ENCODE data around the gene PARD6G. TPM values are rescaled to one million over a fixed set of nuclear protein-coding genes. Genes with fewer than 3 reads are reported as not detected.
"Not testable (repeated sequence)": the region's sequence is repeated elsewhere in the genome, so short reads cannot be mapped to it uniquely, and the experiment has no call there.

PARD6G gene
- total RNA-seq, 2 donors from 2014 or later: 0.58 TPM; not detected in 1

DNA sequence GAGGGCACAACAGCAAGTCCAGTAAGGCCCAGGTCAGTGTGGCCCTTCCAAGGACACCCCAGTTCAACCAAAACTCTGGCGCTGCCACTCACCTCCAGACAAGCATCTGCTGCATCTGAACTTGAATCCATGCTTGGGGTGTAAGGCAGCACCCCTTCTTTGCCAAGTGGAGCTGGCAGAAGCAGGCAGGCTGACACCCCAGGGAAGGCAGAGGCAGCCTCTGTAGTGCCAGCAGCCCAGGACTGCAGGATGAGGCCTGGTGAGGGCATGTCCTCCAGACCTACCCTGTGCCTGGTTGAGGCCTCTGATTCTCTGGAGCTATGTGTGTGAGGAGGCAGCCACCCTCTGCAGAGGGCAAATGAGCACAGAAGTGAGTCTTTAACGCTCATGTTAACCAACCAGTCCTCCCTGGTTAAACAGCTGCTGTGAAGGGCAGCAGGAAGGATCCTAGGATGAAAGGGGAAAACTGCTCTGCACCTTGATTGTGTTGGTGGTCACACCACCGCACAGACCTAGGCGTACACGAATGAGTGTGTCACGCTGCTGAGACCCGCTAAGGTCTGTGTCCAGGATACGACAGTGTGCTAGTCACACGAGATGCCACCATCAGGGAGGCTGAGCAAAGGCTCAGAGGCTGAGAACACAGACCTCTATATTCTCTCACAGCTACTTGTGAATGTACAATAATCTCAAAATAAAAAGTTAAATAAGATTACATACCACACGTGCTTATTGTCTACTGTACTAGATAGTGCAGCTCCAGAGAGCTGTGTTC is 2.2 kb downstream of the PARD6G start:
- ATAC-seq: no peak
- Mint-ChIP-seq H3K27ac (no peak overlapping the region), H3K36me3 (no peaks in the 10 kb centered on the region)

DNA sequence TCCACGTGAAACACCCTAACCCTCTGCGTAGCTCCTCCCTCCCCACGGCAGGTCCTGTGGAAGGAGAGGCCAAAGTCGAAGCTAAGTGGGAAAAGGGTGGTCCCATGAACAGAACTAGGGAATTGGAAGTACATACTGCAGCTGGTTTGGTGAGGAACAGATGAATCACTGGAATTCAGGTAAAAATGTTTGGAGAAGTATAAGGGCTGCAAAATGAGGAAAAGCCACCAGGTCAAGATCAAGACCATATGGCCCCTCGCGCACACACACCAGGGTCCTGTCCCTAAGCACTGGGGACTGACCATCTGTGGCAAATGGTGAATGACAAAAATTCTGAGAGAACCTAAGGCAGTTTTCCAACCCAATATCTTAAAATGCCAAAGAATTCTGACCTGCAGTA is 3.1 kb downstream of the PARD6G start:
- no peaks in the 10 kb centered on the region for H3K9me3 Mint-ChIP-seq
- no peaks in the 10 kb centered on the region for H3K36me3 Mint-ChIP-seq
- H3K27ac Mint-ChIP-seq: no peak overlapping the region
- no peak for DNase-seq (ENCODE audit: low spot score in 2 of 2)
- ATAC-seq: no peak

More for the DNA sequence above, 2.2 kb downstream of the PARD6G start:
- no peak for DNase-seq (ENCODE audit: low spot score in 2 of 2)
- no peaks in the 10 kb centered on the region for H3K9me3 Mint-ChIP-seq

DNA sequence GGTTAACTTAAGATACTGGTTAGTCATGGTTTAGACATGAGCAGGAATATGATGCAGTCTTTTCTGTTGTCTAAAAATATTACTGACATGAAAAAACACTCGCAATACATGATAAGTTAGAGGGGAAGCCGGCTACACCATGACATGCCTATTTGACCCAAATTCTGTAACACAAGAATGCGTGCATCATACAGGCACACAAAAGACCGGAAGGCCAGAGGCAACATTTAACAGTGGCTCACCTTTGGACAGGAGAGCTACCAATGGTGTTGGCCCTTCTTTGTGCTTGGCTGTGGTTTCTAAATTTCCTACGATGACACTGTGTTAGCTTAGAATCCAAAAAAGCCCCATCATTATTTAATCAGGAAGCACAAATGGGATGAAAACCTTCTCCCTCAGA is 4.1 kb downstream of the PARD6G start:
- DNase-seq (ENCODE audit: low spot score in 2 of 2) (no peak), ATAC-seq (no peak)
- H3K36me3 Mint-ChIP-seq: no peaks in the 10 kb centered on the region
- H3K27ac Mint-ChIP-seq: no peak overlapping the region
- no peaks in the 10 kb centered on the region for H3K9me3 Mint-ChIP-seq

DNA sequence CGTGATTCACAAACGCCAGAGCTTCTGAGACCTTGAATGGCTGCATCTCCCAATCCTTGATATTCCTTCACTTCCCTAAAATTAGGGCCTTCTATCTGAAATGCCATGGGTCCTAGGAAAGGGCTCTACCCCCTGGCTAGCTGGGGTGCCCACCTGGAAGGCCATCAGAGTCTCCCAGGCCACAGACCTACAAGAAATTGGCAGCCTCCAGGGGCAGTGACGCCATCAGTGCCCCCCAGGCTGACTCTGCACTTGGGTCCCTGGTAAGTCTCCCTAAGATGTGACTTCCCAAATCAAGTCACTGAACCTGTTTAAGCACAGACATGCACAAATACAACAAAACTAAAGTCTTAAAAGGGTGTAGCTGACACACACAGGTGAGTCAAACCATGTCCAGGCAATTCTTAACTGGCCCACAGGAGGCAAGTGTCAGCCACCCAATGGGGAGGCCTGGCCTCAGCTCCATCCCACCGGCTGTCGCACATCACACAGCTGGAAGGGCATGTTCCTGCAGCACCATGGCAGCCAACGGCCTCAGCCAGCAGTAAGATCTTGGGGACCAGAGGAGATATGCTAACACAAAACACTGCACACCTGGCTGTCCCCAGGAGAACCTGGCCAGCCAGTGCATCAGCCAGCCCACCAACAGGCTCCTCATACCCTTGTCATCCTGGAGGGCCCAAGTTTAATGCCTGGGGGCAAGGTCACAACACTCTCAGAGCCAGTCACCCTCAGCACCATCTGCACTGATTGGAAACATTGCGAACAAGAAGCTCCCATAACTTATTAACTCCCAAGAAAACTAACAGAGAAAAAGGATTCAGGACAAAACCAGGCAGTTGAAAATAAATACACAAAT is 5.2 kb downstream of the PARD6G start:
- no peaks in the 10 kb centered on the region for H3K9me3 Mint-ChIP-seq
- H3K27ac Mint-ChIP-seq: no peak overlapping the region
- no peak for ATAC-seq
- H3K36me3 Mint-ChIP-seq: no peaks in the 10 kb centered on the region
- DNase-seq (ENCODE audit: low spot score in 2 of 2): no peak

DNA sequence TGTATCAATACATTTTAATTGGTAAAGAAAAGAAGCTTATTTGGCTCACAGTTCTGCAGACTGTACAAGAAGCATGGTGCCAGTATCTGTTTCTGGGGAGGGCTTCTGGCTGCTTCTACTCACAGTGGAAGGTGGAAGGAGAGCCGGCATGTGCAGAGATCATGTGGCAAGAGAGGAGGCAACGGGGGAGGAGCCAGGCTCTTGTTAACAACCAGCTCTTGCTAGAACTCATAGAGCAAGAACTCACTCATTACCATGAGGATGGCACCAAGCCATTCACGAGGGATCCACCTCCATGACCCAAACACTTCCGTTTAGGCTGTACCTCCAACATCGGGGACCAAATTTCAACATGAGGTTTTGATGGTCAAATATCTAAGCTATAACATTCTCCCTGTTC is 7.5 kb downstream of the PARD6G start:
- peaks cover 0 to 3% of the 10 kb centered on the region in 2 donors for H3K9me3 Mint-ChIP-seq
- DNase-seq (ENCODE audit: low spot score in 2 of 2) (no peak), ATAC-seq (no peak)
- no peak overlapping the region for H3K27ac Mint-ChIP-seq
- H3K36me3 Mint-ChIP-seq: no peaks in the 10 kb centered on the region

DNA sequence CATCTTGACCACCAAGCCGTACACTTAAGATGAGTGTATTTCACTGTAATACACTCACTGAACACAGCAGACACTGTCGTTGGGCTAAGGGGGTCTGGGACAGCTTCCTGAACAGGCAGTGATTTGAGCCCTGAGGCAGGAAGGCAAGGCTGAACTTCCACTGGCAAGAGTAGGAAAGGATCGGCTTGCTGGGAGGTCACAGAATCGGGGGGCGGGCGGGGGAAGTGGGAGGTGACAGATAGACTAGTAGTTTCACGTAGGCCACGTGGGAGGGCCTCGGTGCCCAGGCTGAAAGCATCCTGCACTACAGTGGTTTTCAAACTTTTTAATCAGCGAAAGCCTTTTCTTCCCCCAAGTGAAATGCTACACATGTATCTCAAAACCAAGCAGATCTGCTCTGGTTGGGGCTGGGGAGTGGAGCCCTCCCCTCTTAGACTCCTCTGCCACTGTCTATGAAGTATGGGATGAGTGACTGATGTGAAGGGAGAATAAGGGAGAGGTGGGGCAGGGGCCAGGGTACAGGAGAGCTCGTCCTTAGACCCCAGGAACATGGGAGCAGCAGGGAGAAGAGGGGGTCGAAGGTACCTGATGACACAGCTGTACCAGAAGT is 8.6 kb downstream of the PARD6G start:
- peaks cover 0 to 3% of the 10 kb centered on the region in 2 donors for H3K9me3 Mint-ChIP-seq
- ATAC-seq (no peak), DNase-seq (ENCODE audit: low spot score in 2 of 2) (no peak)
- no peaks in the 10 kb centered on the region for H3K36me3 Mint-ChIP-seq
- no peak overlapping the region for H3K27ac Mint-ChIP-seq

DNA sequence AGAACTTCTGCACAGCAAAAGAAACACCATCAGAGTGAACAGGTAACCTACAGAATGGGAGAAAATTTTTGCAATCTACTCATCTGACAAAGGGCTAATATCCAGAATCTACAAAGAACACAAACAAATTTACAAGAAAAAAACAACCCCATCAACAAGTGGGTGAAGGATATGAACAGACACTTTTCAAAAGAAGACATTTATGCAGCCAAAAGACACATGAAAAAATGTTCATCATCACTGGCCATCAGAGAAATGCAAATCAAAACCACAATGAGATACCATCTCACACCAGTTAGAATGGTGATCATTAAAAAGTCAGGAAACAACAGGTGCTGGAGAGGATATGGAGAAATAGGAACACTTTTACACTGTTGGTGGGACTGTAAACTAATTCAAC is 9.8 kb downstream of the PARD6G start:
- H3K9me3 Mint-ChIP-seq; DNase-seq (ENCODE audit: low spot score in 2 of 2); ATAC-seq; H3K36me3 Mint-ChIP-seq; H3K27ac Mint-ChIP-seq: not testable (repeated sequence)

DNA sequence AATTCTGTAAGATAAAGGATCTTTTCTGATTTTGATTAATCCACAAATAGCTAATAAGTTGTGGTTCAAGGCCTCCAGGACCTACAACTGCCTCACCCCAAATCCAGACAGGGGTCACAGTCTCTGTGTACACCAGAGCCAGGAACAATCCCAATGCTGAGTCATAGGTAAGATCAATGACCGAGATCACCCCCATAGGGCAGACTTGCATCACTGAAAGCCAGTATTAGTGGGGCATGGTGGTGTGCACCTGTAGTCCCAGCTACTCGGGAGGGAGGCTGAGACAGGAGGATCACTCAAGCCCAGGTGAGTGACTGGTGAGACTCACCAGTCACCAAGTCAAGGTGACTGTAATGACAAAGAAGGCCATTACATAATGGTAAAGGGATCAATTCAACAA is 12.9 kb downstream of the PARD6G start:
- Mint-ChIP-seq H3K9me3 (peaks cover 0 to 3% of the 10 kb centered on the region in 2 donors), H3K27ac (no peak overlapping the region), H3K36me3 (no peaks in the 10 kb centered on the region)
- no peak for ATAC-seq
- DNase-seq (ENCODE audit: low spot score in 2 of 2): no peak

DNA sequence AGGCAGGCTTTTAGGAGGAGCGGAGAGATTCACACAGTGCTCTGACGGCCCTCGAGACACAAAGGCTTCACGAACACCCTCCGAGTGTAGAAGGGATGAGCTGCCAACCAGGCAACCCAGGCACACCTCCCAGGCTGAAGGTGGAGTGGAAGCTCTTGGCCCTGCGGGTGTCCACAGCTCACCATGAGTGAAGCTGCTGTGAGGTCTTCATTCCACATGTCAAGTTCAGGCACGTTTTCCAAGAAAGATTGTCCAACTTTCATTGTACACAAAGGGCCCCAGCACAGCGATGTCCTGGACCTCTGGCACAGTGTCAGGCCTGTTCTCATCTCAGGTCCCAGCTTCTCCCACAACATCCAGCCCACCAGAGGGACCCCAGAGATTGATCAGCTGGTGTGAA is 13.4 kb downstream of the PARD6G start:
- Mint-ChIP-seq H3K27ac (no peak overlapping the region), H3K9me3 (peaks cover 0 to 3% of the 10 kb centered on the region in 2 donors), H3K36me3 (no peaks in the 10 kb centered on the region)
- ATAC-seq (no peak), DNase-seq (ENCODE audit: low spot score in 2 of 2) (no peak)

DNA sequence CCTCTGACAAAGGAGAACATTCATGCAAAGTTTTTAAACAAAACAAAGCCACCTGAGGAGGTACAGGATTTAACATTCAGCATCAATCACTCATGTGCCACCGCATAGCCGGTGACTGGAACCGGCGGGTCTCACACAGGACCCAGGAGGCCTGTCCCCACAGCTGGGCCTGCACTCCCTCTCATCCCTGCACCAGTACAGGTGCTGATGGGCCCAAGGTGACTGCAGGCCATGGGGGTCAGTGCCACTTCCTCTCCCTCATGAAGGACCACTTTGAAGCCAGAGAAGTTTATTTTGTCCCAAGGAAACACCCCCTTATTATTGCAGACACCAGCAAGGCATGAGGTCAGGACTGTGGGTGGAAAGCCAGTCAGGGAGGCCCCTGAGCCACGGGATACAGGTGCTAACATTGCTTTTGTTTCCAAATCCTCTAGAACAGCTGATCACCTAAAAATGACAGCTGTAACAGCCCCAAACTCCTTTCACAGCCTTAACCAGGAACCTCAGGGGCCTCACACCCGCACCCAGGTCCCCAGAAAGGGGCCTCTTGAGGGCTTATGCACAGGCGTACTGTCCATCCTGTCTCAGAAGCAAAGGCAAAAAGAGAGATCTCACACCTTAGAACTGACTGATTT is 14.0 kb downstream of the PARD6G start:
- ATAC-seq: no peak
- peaks cover 0 to 3% of the 10 kb centered on the region in 2 donors for H3K9me3 Mint-ChIP-seq
- no peak for DNase-seq (ENCODE audit: low spot score in 2 of 2)
- H3K36me3 Mint-ChIP-seq: no peaks in the 10 kb centered on the region
- no peak overlapping the region for H3K27ac Mint-ChIP-seq

DNA sequence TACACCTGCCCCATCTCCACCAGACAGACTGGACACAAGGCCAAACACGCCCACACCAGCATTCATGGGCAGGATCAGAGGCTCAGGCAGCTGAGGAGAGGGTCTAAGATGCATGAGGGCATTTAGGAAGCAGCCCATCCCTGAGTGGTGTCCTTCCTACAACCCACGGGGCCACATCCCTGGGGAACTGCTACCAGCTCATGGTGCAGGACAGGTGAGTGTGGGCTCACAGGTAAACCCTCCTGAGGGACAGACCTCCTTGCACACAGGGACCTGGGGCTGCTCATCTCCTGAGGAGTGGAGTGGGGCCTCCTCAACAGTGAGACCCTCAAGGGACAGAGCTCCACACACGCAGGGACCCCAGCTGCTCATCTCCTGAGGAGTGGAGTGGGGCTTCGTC is 14.6 kb downstream of the PARD6G start:
- no peaks in the 10 kb centered on the region for H3K36me3 Mint-ChIP-seq
- no peak for ATAC-seq
- no peak overlapping the region for H3K27ac Mint-ChIP-seq
- DNase-seq (ENCODE audit: low spot score in 2 of 2): no peak
- H3K9me3 Mint-ChIP-seq: peaks cover 0 to 3% of the 10 kb centered on the region in 2 donors

DNA sequence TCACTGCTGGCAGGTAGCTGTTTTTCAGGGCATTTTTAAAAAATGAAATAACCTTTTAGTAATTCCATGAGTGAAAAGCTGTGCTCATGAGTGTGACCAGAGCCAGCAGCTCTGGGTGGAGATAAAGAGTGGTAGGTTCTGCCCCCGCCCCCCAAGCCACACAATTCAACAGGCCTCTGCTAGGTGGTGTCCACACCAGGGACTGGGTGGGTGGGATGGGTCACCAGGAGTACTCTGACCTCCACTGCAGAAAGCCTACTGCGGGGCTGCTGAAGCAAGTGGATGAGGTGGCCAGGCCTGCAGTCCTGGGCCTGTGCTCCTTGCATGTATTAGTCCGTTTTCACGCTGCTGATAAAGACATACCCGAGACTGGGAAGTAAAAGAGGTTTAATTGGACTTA is 15.3 kb downstream of the PARD6G start:
- ATAC-seq (no peak), DNase-seq (ENCODE audit: low spot score in 2 of 2) (no peak)
- H3K36me3 Mint-ChIP-seq: no peaks in the 10 kb centered on the region
- H3K27ac Mint-ChIP-seq: no peak overlapping the region
- peaks cover 0 to 3% of the 10 kb centered on the region in 2 donors for H3K9me3 Mint-ChIP-seq

DNA sequence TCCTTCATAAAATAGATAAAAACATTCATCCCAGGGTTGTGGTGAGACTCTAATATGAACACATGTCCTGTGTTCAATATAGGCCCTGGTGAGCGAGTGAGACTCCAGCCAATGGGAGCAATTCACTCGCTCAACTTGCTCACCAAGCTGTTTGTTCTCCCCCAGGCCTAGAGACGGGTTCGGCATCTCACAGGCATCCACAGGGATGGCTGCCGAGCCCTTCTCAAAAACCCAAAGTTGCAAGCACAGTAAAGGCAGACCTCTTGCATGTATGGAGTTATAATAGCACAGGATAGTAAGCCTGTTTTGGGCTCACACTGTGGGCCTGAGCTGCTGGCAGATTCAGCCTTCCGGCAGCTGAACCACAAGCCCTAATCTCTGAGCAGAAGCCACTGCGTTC is 15.7 kb downstream of the PARD6G start:
- Mint-ChIP-seq H3K36me3 (no peaks in the 10 kb centered on the region), H3K27ac (no peak overlapping the region), H3K9me3 (no peaks in the 10 kb centered on the region)
- DNase-seq (ENCODE audit: low spot score in 2 of 2) (no peak), ATAC-seq (no peak)

DNA sequence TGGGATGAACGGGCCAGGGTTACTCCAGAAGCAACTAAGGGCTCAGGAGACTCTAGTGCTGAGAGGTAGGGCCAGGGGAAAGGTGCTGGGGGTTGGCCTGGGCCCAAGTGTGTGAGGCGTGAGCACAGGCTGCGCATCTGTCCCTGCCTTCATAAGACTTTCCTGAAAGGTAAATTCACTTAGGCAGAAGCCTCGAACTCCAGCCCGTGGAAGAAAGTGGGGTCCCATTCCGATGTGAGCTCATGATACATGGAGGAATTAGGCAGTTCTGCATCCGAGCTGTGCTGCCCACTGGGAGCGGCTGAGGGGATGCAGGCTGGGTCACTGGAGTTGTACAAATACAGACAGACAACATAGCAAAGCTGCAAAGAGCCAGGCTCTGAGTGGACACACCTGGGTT is 16.2 kb downstream of the PARD6G start:
- H3K36me3 Mint-ChIP-seq: no peaks in the 10 kb centered on the region
- H3K27ac Mint-ChIP-seq: no peak overlapping the region
- DNase-seq (ENCODE audit: low spot score in 2 of 2) (no peak), ATAC-seq (no peak)
- no peaks in the 10 kb centered on the region for H3K9me3 Mint-ChIP-seq

DNA sequence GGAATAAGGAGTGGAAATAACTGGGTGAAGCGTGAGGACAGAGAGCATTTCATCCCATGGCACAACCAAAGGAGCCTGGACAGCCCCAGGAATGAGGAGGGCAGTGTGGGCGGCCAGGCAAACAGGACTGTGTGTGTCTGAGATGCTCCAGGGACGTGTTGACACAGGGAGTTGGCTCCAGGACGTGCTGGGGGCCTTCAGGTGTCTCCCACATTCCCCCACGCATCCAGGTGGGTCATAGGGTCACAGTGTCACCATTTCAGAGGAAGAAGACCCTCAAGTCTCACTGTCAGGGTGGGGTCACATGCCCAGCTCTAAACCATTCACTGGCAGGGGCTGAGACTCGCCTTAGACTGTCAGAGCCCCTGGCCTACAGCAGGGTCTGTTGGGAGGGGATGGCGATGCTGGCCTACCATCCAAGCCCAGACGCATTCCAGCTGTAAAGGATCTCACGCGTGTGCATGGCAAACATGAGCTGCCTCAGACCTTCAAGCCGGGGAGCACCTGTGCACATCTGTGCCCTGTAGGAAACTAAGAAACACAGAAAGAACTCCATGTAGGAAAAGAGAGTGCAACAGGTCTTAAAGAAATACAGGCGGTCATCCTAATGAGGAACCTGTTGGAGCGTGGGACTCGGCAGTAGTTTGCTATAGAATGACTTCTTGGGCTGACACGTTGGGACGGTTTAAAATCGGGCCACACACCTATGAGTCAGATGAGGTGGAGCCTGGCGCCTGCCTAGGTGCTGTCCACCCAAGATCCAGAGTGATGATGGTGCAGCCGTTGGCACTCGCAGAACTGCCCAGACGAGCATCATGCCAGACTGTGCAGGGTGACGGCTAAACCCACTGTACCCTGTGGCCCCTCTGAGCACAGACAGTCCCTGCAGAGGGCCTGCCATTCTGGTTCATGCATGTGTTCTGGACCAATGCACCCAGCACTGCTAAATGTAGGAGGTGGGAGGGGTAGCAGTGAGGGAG is 17.3 kb downstream of the PARD6G start:
- Mint-ChIP-seq H3K9me3 (no peaks in the 10 kb centered on the region), H3K27ac (no peak overlapping the region), H3K36me3 (no peaks in the 10 kb centered on the region)
- no peak for DNase-seq (ENCODE audit: low spot score in 2 of 2)
- no peak for ATAC-seq

DNA sequence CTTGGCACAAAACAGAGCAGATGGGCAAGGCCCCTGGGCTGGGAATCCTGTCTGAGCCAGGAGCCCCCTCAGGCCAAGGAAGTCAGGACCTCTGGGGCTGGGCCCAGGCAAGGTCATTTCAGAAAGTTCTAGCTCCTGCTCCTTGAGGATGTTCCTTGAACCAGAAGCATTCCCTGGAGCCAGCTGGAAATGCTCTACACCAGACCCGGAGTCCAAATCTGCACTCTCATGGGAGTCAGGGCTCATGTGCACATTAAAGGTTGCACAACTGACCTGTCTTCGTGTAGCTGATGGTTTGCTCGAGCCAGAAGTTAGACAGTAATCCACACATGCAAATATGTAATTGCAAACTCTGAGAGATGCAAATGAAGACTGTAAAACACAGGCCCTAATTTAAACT is 18.0 kb downstream of the PARD6G start:
- no peaks in the 10 kb centered on the region for H3K9me3 Mint-ChIP-seq
- H3K27ac Mint-ChIP-seq: no peak overlapping the region
- no peaks in the 10 kb centered on the region for H3K36me3 Mint-ChIP-seq
- DNase-seq (ENCODE audit: low spot score in 2 of 2): no peak
- no peak for ATAC-seq
